A673 (cell line): ENCODE data around the gene HNRNPA1L2.

Source experiments
- CTCF ChIP-seq: fragments of 300-800, 200-600 bp; sonication (generic); conservative IDR thresholded peaks from 2 replicates; pipeline ENCODE4 v1.5.1; 2017; ENCODE audit warnings: low read depth, mild to moderate bottlenecking, antibody characterized with exemption, low read length, moderate library complexity, mixed read lengths
- EZH2 ChIP-seq: fragments of 200-600 bp; sonication (generic); IDR thresholded peaks from 2 replicates; pipeline ENCODE4 v1.6.1; 2017; ENCODE audit warnings: borderline replicate concordance, low read depth, mild to moderate bottlenecking, mixed read lengths, antibody characterized with exemption, low read length; ENCODE audit not compliant: poor library complexity, severe bottlenecking

- TF ChIP-seq CTCF (no peak), EZH2 (no peak)
Observed at GRCh38 chr13:52600666-52601065, 41.6 kb upstream of the HNRNPA1L2 start.
